Ovary (tissue), 3 donors: Measurements from ENCODE around the gene NIPAL1.

Experiments
- EP300 ChIP-seq: sonication (generic); formaldehyde crosslinking; IDR thresholded peaks from one replicate; pipeline ENCODE4 v1.6.1; 2017; ENCODE audit warnings: antibody characterized with exemption
- POLR2A ChIP-seq: fragments of 450-650 bp; IDR thresholded peaks from one replicate; pipeline ENCODE4 v1.6.1; 2017; ENCODE audit warnings: antibody characterized with exemption, mild to moderate bottlenecking, moderate library complexity
- TF ChIP-seq, protein P1 (sequence below), 3 donors: fragments of 450-650 bp in 2 of 3; fragments of 200-600 bp in 1 of 3; IDR thresholded peaks; one replicate each; pipeline versions ENCODE4 v1.5.1 to v1.8.0; 2016 to 2022; ENCODE audit warnings: antibody characterized with exemption in 3 of 3, mild to moderate bottlenecking in 1 of 3
- donor health status: DM: no; HTN: no; CAD: no.

DNA sequence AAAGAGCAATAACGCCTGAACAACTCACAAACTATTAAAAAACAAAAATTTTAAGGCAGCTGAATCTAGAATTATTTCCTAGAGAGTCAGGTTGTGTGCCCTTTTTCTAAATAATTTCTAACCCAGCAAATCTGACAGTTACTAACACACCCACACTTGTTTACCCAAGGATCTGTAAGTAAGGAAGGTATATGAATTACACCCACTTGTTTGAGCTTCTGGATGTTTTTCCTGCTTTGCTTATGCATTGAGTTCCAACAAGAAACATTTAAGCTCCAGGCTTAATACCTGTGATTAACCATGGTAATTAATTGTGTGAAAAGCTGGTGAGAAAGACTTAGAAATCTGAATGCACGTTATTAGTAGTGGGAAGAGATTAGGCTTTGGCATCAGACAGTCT is 1.5 kb downstream of the NIPAL1 start:
- TF ChIP-seq, protein P1, sequence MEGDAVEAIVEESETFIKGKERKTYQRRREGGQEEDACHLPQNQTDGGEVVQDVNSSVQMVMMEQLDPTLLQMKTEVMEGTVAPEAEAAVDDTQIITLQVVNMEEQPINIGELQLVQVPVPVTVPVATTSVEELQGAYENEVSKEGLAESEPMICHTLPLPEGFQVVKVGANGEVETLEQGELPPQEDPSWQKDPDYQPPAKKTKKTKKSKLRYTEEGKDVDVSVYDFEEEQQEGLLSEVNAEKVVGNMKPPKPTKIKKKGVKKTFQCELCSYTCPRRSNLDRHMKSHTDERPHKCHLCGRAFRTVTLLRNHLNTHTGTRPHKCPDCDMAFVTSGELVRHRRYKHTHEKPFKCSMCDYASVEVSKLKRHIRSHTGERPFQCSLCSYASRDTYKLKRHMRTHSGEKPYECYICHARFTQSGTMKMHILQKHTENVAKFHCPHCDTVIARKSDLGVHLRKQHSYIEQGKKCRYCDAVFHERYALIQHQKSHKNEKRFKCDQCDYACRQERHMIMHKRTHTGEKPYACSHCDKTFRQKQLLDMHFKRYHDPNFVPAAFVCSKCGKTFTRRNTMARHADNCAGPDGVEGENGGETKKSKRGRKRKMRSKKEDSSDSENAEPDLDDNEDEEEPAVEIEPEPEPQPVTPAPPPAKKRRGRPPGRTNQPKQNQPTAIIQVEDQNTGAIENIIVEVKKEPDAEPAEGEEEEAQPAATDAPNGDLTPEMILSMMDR (IDR thresholded peaks at IDR 0.05): no peak
- no peak for TF ChIP-seq EP300
- TF ChIP-seq POLR2A: no peak
